Dermis microvascular lymphatic vessel endothelial cell (primary cell): Measurements from ENCODE around the gene DIS3L. TPM values are rescaled to one million over a fixed set of nuclear protein-coding genes. Genes with fewer than 3 reads are reported as not detected.
A peak's percentile ranks its signal among the peaks of the same experiment; 100 is the strongest.
"Not testable (repeated sequence)": the region's sequence is repeated elsewhere in the genome, so short reads cannot be mapped to it uniquely, and the experiment has no call there.

Experiments used
- DNase-seq, 2 donors: peaks; one replicate each; pipeline versions ENCODE4 v3.0.0 to v3.0.0-alpha.2; 2010; ENCODE audit warnings: low read depth in 2 of 2
- total RNA-seq: library from RNA; depleted of rRNA; stranded (reverse); fragments of >200 nt; gene quantifications from 2 replicates; pipeline ENCODE4 v1.2.1, GENCODE V29; 2014

DIS3L gene
- total RNA-seq, 1 donor from 2014 or later: 17.5 TPM

DNA sequence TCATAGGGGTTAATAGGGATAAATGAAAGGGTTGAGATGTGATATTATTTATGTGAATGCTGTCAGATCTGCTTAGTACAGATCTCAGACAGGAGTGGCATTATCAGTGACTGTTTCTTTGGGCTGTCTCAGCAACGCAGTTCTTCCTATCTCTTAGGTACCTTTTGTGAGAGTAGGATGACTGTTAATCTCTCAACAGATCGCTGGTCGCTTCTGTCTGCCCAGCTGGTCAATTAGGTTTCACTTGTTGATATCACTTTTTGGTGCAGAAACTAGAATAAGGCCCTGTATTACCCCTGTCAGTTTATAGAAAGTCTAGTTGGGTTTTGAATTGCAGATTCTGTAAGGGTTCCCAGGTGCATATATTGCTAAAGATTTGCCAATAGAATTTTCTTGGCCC is 16.5 kb downstream of the DIS3L start:
- no peak for DNase-seq

- DNase-seq: no peak
These were observed 17.4 kb downstream of the DIS3L start for GRCh38 chr15:66310786-66311185.

DNA sequence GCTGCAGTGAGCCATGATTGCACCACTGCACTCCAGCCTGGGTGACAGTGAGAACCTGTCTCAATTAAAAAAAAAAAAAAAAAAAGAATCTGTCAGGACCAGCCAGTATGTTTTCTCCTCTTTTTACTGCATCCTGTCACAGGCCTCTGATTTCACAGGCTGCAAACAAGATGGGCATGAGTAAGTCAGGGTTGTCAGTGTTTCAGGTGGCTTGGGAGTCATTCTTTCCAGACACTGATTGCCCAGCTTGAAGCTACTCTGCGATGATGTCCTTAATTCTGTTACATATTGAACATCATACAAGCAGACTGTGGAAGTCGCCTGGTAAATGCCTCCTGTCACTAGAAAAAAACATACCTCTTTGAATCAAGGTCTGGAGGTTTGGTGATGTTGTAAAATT is 18.8 kb downstream of the DIS3L start:
- DNase-seq: no peak

GRCh38 chr15:66323312-66323928 is 30.1 kb downstream of the DIS3L start:
- no peak for DNase-seq

- DNase-seq: no peak
These were observed 32.7 kb downstream of the DIS3L start for GRCh38 chr15:66326051-66326450.

DNA sequence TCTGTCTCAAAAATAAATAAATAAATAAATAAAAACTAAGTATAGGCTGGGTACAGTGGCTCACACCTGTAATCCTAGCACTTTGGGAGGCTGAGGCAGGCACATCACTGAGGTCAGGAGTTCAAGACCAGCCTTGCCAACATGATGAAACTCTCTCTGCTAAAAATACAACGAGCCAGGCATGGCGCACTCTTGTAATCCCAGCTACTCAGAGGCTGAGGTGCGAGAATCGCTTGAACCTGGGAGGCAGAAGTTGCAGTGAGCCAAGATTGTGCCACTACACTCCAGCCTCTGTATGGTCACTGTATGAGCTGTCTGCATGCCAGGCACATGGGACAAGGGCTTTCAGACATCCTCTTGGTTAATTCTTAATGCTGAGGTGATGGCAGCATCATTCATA is 34.4 kb downstream of the DIS3L start:
- DNase-seq: no peak

DNA sequence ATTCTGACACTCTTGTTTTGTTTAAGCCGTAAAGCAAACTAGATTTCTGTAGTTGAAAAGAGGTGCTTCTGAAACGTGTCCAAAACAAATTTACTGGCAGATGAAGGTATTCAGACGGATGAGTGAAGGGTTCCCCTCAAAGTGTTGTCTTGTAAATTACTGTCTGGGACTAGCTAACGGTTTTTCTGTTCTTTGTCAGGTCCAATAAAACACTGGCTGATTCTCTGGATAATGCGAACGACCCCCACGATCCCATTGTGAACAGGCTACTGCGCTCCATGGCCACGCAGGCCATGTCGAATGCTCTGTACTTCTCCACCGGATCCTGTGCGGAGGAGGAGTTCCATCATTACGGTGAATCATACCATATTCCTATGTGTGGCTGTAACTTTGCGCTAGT is 35.4 kb downstream of the DIS3L start:
- no peak for DNase-seq

GRCh38 chr15:66348530-66348929 is 55.2 kb downstream of the DIS3L start:
- DNase-seq: not testable (repeated sequence)

DNA sequence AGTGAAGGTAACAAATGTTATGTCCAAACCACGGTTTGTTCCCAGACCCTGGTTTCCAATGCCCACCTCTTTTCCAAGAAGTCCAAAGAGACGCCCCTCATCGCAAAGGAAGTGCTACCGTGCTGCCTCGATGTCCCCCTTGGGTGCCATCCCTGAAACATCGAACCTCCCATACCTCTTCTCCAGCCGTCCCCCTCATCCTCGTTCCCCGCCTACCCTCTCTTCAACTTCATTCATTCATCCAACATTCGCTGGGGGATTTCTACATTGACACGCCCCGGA is 62.6 kb downstream of the DIS3L start:
- DNase-seq: no peak

DNA sequence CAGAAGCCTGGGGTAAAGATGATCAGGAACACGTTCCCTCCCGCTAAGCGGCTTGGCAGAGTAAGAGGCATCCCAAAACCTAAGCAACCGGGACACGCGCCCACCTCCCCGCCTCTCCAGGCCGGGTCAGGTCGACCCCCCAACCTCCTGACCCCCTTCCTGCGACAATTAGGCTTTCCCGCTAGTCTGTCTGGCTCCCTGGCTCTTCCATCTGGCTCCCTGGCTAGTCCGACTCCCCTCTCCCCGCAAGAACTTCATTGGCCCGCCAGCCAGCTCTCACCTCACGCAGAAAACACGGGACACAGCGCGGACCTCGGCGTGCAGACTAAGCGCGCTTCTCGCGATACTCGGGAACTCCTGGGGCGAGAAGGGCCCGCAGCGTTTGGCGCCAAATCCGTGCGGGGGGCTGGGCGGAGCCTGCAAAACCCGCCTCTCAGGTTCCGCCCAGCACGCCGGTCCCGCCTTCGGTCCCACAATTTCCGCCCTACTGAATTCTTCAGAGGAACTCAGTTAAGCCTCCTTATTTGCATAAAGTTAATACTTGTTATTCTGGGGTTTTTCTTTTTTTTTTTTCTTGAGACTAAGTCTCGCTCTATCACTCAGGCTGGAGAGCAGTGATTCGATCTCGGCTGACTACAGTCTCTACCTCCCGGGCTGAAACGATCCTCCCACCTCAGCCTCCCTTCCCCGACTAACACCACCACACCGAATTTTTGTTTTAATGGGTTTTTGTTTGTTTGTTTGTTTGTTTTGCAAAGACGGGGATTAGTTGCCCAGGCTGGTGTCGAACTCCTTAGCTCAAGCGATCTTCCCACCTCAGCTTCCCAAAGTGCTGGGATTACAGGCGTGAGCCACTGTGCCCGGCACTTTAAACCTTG is 63.2 kb downstream of the DIS3L start, which contains the start of gene TIPIN:
TIPIN (minus strand) TSS at position 327 of the 878 bp plus-strand sequence. CDS start 3,738 bp downstream, outside the sequence.
- peak; percentile 93 to 97 for DNase-seq

GRCh38 chr15:66359740-66360139 is 66.4 kb downstream of the DIS3L start:
- no peak for DNase-seq

GRCh38 chr15:66361745-66362460 is 68.5 kb downstream of the DIS3L start:
- DNase-seq: not testable (repeated sequence)

DNA sequence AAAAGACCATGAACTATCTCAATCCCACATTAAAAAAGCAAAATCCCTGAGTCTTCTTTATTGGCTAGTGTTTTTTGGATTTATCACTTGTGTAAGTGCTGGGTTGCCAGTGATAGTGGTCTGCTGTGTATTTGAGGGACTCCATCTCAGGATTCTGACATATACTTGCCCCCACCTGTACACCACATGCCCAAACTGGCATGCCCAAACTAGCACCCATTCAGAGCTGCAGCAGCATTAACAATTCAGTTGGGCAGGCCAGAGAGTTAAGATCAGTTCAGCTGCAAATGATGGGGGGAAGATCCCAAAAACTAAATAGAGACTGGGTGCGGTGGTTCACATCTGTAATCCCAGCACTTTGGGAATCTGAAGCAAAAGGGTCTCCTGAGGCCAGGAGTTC is 69.4 kb downstream of the DIS3L start:
- DNase-seq: no peak

GRCh38 chr15:66364944-66365528 is 71.7 kb downstream of the DIS3L start:
- no peak for DNase-seq

DNA sequence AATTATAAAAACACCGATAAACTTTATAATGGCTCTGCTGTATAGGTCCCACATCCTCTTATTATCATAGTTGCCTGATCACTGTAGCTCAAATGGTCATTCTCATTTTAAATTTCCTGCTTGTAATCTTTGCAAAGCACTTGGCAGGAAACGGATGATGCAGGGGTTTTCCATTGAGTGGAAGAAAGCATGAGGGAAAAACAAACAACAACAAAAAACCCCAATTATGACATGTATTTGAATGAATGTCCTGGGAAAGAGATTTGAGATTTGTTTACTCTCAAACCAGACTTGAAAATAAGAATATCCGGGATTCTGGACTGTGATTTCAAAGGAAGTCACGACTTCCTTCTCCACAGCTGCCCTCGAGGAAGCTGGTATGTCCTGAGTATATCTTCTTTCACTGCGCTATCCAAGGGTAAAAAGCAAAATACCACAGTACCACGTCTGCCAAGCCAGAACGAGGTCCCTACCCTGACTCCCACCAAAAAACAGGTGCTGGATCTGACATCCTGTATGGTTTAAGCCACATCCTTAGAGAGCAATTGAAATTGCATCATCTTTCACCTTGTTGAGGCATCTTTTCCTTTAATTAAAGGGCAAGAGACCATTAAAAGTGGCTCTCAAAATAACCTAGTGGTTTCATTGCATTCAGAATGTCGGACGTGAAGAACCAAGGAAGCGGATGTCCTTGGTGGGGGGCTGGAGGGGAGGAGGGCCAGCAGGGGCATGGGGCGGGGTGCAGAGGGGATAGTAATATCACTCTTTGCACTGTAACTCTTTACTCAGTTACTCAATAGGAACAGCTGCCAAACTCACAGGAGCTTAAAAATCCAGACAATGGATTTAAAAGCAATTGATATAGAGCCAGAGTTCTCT is 76.6 kb downstream of the DIS3L start:
- DNase-seq: peak; percentile 83 to 88

DNA sequence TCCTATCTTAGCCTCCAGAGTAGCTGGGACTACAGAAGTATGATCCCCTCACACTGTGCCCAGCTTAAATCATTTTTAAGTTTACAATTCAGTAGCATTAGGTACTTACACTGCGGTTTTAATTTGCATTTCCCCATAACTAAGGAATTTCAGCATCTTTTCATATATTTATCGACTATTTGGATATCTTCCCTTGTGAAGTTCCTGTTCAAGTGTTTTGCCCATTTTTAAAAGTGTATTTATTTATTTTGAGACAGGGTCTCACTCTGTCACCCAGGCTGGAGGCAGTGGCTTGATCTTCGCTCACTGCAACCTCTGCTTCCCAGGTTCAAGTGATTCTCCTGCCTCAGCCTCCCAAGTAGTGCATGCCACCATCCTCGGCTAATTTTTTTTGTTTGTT is 80.8 kb downstream of the DIS3L start:
- DNase-seq: no peak

DNA sequence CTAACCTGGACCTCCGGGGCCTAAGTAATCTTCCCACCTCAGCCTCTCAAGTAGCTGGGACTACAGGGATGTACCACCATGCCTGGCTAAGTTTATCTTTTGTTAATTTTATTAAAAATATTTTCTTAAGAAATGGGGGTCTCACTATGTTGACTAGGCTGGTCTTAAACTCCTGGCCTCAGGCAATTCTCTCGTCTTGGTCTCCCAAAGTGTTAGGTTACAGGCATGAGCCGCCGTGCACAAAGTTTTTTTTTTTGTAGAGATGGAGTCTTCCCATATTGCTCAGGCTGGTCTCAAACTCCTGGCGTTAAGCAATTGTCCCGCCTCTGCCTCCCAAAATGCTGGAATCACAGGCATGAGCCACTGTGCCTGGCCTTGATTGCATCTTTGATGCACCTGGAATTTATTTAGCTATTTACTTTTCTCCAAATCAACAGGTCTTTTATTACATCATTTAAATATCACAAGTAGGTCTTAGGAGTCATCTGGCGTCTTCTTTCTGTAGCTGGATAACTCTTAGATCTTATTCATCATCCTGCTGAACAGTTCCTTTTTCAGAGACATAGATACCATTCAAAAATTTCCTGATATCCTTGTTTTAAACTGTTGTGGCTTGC is 85.6 kb downstream of the DIS3L start:
- no peak for DNase-seq

GRCh38 chr15:66381376-66381775 is 88.0 kb downstream of the DIS3L start:
- not testable (repeated sequence) for DNase-seq
